NCI-H2196 (cell line): Measurements from ENCODE around the gene GSTM2.
A peak's percentile ranks its signal among the peaks of the same experiment; 100 is the strongest.

ENCODE experiments used
- DNase-seq: peaks from one replicate; lab custom pipeline; 2025; ENCODE audit not compliant: unreplicated experiment; lab: John Stamatoyannopoulos, UW

The GSTM2 gene

GRCh38 chr1:109667452-109668122 is at the start of gene GSTM2:
GSTM2 (plus strand) TSS chr1:109668057; CDS start chr1:109668116, 59 bp downstream.
- DNase-seq = no peak

- DNase-seq = no peak
Observed at GRCh38 chr1:109618661-109619575, 48.9 kb upstream of the GSTM2 start.

GRCh38 chr1:109619576-109620400 is 48.1 kb upstream of the GSTM2 start, which contains the start of the genes AMPD2 and GNAT2:
AMPD2 (plus strand) TSS chr1:109619837; CDS start chr1:109621176, 1,339 bp downstream.
GNAT2 (minus strand) TSS chr1:109619616; CDS start chr1:109612870, 6,746 bp downstream.
- peak; percentile 62 for DNase-seq

- DNase-seq = no peak
Observed at GRCh38 chr1:109620401-109620791, 47.5 kb upstream of the GSTM2 start.

GRCh38 chr1:109620841-109621286 is 47.0 kb upstream of the GSTM2 start:
- peak; percentile 90 for DNase-seq

GRCh38 chr1:109621379-109622136 is 46.3 kb upstream of the GSTM2 start:
- DNase-seq = no peak

- no peak for DNase-seq
Observed at GRCh38 chr1:109622137-109622892, 45.5 kb upstream of the GSTM2 start.

GRCh38 chr1:109622895-109623294 is 45.0 kb upstream of the GSTM2 start:
- DNase-seq = no peak

GRCh38 chr1:109623601-109624161 is 44.2 kb upstream of the GSTM2 start:
- no peak for DNase-seq

- peak; percentile 12 for DNase-seq
Observed at GRCh38 chr1:109624201-109625010, 43.5 kb upstream of the GSTM2 start.

GRCh38 chr1:109625176-109625575 is 42.7 kb upstream of the GSTM2 start:
- DNase-seq = no peak

- no peak for DNase-seq
Observed at GRCh38 chr1:109625601-109626560, 42.0 kb upstream of the GSTM2 start.

- no peak for DNase-seq
Observed at GRCh38 chr1:109626682-109627408, 41.0 kb upstream of the GSTM2 start.

- DNase-seq = no peak
Observed at GRCh38 chr1:109627692-109628399, 40.0 kb upstream of the GSTM2 start.

- peak; percentile 42 for DNase-seq
Observed at GRCh38 chr1:109628540-109629321, 39.1 kb upstream of the GSTM2 start.
